ENCODE results near the gene UGT1A3. TPM values are rescaled to one million over a fixed set of nuclear protein-coding genes. Genes with fewer than 3 reads are reported as not detected.

The UGT1A3 gene
- total RNA-seq, 1 donor from 2014 or later = not detected

DNA sequence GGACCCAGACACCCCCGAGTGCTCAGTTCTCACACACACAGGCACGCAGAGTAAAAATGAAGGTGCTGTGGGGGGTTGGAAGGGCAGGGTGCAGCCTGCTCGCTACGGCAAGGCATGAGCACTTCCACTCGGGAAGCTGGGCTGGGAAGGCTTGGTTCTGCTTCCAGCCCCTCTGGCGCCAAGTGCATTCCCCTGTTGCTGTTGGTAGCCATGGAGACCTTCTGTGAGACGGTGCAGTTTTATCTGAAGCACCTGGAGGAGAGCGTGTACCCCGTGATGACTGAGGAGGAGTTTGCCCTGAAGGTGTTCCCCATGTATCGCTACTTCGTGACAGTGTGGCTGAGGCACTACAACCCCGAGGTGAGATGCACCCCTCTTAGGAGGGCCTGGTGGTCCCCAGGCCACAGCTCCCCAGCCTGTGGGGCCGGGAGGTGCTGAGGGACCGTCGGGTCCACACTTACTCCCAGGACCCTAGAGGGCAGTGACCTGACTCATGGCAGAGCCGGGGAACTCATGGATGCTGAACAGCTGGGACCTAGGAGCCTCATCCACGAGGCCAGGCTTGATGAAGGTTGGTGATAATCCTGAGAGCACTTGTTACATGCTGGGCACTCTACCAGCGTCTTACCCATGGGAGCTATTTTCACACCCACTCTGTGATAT, 64.8 kb downstream of the UGT1A3 start:
- DNase-seq (ENCODE audit: extremely low read depth, low read depth, low spot score) = no peak

DNA sequence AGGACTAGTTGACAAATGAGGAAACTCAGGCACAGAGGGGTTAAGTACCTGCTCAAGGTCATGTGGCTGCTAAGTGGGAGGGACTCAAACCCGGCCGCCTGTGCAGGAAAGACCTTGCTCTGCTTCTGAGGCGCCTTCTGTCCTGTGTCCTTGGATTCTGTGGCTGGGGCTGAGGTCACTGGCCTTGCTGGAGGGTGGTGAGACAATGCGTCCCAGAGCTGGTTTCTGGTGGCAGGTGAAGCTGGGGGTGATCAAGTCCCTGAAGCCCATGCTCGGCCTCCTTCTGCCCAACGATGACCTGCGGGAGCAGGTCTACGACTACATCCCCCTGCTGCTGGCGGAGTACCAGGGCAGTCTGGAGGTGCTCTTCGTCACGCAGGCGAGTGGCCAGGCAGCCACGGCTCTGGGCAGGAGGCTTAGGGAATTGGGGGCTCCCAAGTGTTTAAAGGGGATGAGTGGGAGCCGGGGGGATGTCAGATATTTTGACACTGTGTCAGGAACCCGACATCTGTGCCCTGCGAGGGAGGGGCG, 65.4 kb downstream of the UGT1A3 start:
- DNase-seq (ENCODE audit: extremely low read depth, low read depth, low spot score) = no peak

DNA sequence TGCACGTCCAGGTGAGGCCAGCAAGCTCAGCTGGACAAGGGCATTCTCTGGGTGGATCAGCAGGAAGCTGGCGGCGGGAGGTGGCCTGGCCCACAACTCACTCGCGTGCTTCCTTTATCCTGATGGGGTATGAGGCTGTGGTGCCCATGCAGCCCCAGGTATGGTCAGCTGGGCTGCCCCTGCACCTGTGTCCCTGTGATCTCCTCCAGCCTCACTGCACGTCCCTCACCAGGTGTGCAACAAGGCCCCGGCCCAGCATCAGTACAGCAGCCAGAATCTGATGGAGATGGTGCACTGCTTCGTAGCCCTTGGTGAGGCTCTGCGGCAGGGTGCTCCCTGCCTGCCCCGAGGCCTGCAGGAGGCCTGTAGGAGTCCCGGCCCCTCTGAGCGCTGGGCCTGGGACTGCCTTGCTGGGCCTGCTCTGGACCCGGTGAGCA, 66.9 kb downstream of the UGT1A3 start:
- DNase-seq (ENCODE audit: extremely low read depth, low read depth, low spot score) = no peak

DNA sequence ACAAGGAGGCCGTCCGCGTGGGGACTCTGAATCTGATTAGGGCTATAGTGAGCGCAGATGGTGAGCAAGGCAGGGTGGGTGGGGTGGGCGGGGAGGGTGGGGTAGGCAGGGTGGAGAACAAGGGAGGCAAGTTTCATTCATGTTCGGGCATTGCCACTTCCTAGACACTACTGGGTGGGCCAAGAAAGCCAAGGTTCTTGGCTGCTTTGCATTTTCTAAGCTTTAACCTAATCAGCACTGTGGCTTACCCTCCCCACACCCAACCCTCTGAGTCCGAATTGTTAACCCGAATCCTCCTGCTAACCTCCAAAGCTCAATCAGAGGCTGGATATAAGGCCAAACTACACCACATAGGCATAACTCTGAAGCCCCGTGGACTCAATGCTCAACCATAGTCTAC, 67.4 kb downstream of the UGT1A3 start:
- DNase-seq (ENCODE audit: extremely low read depth, low read depth, low spot score) = no peak

DNA sequence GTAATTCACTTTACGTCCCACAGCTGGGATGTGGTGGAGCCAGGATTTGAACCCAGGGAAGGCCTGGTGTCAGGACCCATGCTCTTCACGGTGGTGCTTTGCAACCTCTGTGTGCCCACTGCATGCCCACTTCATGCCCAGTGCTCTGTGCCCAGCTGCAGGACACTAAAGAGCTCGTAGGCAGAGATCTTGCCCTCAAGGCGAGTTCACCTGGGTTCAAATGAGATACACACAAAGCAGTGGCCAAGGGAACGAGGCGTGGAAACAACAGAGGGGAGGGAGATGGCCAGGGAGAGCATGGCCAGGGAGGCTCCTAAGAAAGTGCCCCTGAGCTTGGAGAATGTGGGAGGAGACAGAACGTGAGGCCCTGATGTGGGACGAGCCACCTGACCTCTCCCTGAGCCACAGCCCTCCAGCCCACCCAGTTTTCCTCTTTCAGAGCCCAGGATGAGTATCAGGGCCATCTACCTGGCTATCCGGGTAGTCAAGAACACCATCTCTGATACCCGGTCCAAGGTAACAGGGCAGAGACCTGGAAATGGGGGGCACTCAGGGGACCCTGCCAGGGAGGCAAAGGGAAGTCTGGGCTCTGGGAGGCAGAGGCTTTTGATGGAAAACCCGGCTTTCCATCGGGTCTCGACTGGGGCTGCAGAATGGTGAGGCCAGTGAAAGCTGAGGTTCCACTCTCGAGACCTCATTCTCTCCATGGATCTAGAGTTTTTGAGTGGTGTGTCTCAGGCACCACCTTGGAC, 69.7 kb downstream of the UGT1A3 start:
- DNase-seq (ENCODE audit: extremely low read depth, low read depth, low spot score) = no peak

DNA sequence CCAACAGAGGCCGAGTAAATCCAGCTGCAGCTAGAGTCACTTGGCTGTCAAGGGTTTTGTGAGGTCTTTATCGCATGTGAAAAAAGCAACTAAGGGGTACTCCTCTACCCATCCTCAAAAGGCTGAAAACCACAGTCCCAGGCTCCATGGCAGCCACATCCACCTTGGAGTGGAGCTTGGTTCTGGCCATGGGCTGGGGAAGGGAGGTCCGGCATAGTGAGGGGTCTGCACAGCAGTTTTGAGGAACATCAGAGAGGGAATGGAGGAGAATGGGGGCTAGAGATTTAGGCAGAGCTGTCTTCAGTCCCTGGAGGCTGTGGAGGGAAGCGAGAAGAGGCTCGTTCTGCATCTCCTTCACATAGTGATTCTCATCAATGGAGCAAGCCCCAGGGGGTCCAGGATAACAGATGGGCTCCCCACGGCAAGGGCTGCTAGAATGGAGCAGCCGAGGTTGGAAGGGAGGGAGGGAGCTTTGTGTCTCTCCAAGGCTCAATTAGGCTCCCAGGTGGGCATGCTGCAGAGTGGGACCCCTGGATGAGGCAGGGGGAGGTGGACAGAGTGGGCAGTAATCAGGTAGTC, 70.3 kb downstream of the UGT1A3 start:
- no peak for DNase-seq (ENCODE audit: extremely low read depth, low read depth, low spot score)

DNA sequence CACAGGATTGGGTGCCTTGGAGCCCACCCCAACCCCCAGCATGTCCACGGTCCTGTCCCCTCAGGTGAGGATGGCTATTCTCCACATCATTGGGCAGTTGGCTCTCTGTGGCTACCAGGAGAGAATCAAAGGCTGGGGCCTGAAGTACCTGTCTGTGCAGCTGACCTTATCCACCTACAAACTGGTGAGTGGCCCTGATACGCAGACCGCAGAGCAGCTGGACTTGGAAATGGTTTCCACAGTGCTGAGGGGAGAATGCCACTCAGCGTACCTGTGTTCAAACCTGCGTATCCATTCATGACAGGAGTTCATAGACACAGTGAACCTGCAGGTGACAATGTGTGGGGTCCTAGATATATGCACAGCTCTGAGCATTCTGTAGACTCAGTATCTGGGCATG, 70.9 kb downstream of the UGT1A3 start:
- DNase-seq (ENCODE audit: extremely low read depth, low read depth, low spot score) = no peak

DNA sequence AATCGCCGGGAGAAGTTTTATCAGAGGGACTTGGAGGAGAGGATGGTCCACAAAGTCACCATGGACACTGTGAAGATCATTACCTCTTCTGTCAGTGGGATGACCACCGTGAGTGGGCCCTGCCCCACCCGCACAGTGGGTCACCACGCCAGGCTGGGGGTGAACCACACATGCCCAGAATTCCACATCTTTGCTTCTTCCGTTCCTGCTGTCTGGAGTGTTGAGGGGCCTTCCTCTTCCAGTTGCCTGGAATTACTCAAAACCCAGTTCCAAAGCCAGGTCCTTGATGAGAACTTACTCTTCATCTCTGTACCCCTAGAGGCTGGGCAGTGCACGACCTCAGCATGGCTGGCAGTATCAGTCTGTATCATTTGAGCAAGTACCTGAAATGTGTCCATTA, 71.4 kb downstream of the UGT1A3 start:
- DNase-seq (ENCODE audit: extremely low read depth, low read depth, low spot score) = no peak

DNA sequence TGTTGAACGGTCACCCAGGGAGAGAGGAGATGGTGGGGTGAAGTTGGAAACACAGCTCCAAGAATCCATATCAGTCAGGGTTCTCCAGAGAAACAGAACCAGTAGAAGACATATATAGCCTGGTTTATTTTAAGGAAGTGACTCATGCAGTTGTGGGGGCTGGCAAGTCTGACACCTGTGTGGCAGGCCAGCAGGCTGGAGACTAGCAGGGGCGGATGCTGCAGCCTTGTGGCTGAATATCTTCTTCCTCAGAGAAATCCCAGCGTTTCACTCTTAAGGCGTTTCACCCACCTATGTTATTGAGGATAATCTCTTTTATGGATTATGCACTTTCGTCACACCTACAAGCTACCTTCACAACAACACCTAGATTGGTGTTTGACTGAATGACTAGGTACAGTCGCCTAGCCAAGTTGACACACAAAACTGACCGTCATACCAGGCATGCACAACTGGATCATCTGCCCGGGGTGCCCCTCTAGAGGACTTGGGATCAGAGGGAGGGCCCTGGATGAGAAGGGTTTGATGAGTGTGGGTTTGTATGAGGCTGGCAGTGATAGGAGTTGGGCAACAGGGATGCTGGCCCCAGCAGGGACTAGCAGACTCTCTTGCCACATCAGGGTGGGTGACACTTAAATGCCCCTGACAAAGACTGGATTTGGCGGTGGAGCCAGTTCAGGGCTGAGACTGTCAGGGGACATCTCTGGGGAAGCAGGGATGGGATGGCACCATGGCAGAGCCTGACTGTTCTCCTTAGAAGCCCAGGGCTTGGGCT, 72.7 kb downstream of the UGT1A3 start:
- DNase-seq (ENCODE audit: extremely low read depth, low read depth, low spot score) = no peak

DNA sequence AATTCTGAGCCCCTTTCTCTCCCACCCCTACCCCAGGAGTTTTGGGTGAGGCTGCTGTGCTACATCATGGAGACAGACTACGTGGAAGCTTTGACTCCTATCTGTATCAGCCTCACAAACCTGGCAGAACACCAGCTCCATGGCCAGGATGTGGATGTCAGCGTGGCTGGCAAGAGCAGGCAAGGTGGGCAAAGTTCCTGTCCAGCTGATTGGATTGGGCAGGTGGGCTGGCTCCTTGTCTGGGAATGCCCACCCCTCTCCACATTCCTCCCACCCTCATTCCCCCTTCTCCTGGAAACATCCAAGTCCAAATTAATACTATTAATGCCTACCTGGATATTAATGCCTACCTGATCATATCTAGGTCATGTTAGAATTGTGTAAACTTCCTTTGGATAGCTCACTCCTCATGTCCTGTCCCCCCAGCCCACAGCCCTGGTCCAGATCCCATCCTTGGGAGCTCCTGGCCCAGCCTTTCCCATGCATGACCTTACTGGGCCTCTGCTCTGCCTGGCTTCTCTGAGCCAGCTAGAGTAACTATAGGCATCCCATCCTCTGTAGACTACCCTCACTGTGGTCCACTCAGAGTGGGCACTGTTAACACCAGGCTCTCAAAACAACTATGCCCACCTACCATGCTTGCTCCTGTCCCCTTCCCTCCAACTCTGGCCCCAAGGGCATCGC, 73.4 kb downstream of the UGT1A3 start:
- no peak for DNase-seq (ENCODE audit: extremely low read depth, low read depth, low spot score)

DNA sequence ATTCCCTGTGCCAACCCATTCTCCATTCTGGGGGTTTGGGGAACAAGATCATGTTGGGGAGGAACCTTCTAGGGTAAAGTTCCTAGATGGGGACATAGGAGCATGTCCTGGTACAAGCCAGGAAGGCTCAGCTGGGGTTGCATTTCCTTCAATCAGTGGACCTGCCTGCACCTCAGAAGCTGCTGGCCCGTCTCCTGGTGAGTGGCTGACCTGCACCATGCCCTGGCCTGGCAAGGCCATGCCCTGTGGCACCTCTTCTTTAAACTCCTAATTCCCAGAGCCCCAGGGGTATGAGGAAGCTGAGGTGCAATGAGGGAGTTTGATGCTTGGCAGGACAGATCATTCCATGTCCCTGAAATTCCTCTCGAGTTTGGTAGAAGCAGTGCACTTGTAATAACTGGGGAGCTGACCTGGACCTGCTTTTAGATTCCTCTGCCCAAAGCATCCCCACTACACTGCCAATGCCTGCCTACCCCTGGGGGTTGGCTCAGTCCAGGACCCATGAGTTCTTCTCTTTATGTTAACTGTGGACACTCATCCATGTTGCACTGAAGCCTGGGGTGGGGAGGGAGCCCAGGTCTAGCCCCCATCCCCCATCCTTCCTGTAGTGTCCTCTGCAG, 74.6 kb downstream of the UGT1A3 start:
- DNase-seq (ENCODE audit: extremely low read depth, low read depth, low spot score) = no peak

DNA sequence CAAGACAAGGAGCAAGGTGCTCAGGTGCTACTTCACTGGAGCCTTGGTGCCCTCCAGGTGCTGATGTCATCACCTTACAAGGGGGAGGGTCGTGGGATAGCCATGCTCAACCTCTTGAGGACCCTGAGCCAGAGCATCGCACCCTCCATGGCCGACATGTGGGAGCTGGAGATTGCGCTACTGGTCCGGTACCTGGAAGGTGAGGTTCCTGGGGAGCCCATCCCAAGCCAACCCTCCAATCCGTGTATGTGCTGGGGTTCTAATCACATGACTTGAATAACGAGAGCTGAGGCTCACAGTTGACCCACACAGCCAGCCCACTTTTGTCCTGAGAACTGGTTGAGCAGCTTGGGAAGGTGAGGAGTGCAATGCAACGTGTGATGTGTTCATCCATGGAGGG, 75.2 kb downstream of the UGT1A3 start:
- no peak for DNase-seq (ENCODE audit: extremely low read depth, low read depth, low spot score)

DNA sequence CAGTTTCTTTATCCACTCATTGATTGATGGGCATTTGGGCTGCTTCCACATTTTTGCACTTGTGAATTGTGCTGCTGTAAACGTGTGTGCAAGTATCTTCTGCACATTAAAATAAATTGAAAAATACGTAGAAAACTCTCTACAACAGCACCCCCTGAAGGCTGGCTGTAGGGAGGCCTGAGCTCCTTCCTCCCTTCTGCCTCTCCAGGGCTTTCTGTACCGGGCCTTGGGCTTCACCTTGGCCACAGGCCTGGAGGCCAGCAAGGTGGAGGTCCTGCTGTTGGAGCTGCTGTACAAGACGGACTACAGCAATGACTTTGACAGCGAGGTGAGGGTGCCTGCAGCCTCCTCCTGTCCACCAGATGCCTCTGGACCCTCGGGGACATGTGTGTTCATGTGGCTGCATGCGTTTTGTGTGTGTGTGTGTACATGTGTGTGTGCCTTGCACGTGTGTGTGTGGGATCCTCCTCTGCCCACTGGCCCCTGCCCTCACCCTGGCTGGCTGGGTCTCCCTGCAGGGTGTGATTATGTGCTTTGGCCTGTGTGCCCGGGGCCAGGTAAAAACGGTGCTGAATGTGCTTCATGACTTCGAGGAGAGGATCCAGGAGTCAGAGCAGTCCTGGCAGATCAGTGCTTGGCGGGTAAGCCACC, 78.5 kb downstream of the UGT1A3 start:
- DNase-seq (ENCODE audit: extremely low read depth, low read depth, low spot score) = no peak

DNA sequence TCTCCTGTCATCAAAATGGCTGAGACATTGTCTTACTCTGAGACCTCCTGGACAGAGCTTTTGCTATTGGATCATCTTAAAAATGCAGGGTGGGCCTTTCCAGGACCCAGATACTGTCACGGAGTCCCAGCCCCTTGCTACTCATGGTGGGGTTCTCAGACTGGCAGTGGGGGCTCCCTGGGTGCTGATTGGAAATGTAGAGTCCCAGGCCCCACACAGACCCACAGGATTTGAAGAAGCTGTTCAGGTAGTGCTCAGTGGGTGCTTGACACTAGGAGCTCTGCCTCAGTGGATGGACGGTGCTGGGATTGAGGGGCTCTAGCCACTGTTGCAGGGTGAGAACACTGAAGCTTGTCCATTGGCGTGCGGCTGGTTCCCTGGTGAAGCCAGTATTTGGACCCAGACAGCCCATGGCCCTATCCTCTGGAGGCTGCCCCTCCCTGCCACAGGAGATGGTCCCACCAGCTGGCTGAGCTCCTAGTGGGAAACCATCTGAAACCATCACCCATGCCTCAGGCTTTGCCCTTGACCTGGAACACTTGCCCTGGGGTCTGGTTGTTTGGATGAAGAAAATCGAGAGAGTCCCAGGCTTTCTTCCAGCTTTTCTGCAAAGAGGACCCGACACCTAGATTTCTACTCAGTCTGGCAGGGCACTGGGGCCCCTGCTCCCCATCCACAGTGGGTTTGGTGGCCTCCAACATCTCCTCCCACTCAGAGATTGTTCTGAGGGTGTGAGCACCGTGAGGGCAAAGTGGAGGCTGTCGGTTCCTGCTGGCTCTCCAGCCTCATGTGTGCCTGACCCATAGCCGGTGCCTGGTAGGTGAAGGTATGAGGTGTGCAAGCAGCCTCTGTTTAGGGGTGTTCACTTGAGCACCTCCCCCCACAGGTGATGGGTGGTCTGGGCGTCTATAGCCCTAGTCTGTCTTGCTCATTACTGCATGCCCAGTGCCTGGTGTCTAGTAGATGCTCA, 79.4 kb downstream of the UGT1A3 start:
- DNase-seq (ENCODE audit: extremely low read depth, low read depth, low spot score) = no peak

DNA sequence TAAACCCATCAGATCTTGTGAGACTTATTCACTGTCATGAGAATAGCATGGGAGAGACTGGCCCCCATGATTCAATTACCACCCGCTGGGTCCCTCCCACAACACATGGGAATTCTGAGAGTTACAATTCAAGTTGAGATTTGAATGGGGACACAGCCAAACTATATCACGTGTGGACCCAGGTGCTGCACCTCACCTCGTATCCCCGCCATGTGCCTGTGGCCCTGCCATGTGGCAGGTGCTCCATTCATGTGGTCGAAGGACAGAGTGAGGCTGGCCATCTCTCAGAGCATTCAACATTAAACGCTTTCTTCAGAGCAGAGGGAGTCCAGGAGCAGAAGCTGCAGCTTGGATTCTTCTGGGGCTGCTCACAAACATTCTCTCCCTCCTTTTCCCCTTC, 81.5 kb downstream of the UGT1A3 start:
- no peak for DNase-seq (ENCODE audit: extremely low read depth, low read depth, low spot score)

DNA sequence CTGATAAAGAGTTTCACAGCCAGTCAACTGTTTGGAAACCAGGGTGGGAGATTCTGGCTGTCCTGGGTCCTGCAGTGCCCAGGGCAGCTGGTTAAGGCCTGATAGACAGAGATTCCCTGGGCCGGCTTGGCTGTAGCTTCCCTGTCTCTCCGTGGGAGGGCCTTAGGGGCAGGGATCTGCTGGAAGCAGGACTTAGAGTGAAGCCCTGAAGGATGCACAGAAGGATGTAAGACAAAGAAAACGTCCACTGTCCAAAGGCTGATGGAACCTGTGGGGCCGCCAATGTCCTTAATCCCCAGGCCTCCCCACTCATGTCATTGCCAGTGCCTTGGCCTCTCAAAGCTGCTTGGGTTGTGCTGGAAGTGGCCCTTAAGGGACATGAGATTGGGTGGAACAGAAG, 82.2 kb downstream of the UGT1A3 start:
- DNase-seq (ENCODE audit: extremely low read depth, low read depth, low spot score) = no peak

DNA sequence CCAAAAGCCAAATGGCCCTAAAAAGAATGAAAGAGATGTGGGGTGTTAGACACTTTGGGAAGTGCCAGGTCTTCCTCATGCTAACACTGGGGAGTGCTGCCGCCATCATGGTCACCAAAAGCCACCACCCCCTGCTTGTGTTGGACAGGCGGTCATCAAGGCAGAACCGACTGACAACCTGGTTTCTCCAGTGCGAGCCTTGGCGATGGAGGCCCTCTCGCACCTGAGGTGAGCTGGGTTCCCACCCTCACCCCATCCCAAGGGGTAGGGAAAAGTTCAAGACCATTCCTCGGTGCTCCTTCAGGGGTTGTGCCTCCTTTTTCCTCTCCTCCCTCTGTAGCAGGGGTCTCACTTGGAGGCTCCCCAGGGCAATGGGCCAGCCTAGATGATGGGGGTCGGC, 82.9 kb downstream of the UGT1A3 start:
- no peak for DNase-seq (ENCODE audit: extremely low read depth, low read depth, low spot score)

DNA sequence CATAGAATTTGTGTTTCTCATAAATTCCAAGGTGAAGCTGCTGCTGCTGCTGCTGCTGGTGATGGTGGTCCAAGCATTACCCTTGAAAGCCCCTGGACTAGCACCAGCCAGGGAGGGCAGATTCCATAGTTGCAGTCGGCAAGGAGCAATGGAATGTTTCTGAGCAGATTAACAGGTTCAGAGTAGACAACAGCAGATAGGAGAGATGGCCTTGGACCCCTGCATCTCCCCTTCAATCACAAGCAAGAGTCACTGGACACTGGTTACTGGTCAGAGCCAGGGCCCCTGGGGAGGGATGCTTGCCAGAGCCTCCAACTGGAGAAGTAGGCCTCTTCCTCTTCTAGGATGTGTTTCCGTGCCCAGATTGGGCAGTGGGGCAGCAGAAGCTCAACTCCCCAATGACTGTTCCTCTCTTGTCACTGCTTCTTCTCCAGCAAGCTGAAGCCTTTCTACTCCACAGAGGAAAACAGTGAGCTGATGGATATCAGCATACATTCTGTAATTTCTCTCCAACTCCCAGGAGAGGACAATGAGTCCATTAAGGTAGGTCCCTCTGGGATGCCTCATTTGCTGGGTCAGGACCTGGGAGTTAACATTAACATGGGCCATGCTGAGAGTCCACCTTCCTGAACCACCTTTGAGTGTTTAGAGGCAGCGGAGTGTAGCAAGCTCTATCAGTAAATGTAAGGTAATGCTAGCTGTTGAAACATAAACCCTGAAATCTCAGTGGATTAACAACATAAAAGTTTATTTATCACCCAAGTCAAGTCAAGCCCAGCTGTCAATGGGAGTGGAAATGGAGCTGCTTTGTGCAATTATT, 84.6 kb downstream of the UGT1A3 start:
- DNase-seq (ENCODE audit: extremely low read depth, low read depth, low spot score) = no peak

Data from glomerular endothelial cell (primary cell).